B cell (primary cell): Measurements from ENCODE around the gene PSD. TPM values are rescaled to one million over a fixed set of nuclear protein-coding genes. Genes with fewer than 3 reads are reported as not detected.

Experiments used
- ATAC-seq: fragments of 200-7000 bp; cut with Tn5 transposase; one replicate; pipeline ENCODE4 v1.10.0; 2021; ENCODE audit warnings: low read depth, mild to moderate bottlenecking, moderate number of reproducible peaks, moderate library complexity
- CTCF ChIA-PET: fragments of 350-600 bp; sonication (Branson Sonifier 250); formaldehyde crosslinking; loops from one replicate; lab custom pipeline; 2021; ENCODE audit warnings: antibody characterized with exemption, inconsistent platforms; lab: Charles Lee
- POLR2A ChIA-PET: fragments of 350-600 bp; sonication (Branson Sonifier 250); formaldehyde crosslinking; loops from one replicate; lab custom pipeline; 2021; ENCODE audit warnings: antibody characterized with exemption; lab: Charles Lee
- DNase-seq: peaks from one replicate; pipeline ENCODE4 v3.0.0; 2013
- H2AFZ ChIP-seq: 2 replicates; pipeline ENCODE4 v1.6.1; 2012; ENCODE audit warnings: mild to moderate bottlenecking, low read depth, low read length; ENCODE audit not compliant: insufficient read depth, poor library complexity, severe bottlenecking
- H3K27ac ChIP-seq, 2 donors: 1 replicate in 1 of 2; 2 replicates in 1 of 2; pipeline ENCODE4 v1.5.1; 2012 to 2013; ENCODE audit warnings: low read length in 2 of 2, mild to moderate bottlenecking in 2 of 2, moderate library complexity in 1 of 2
- H3K27me3 ChIP-seq, 4 experiments: fragments of 200-600 bp in 1 of 4; sonication (generic) in 1 of 4; replicated peaks in 1 of 4; 1 replicate in 2 of 4; 2 replicates in 2 of 4; pipeline versions ENCODE4 v1.6.1 to v1.7.0; 2013 to 2016; ENCODE audit warnings: low read length in 3 of 4, mild to moderate bottlenecking in 2 of 4, mixed read lengths in 1 of 4, moderate library complexity in 1 of 4; ENCODE audit not compliant: insufficient read depth in 4 of 4, control insufficient read depth in 3 of 4; ENCODE audit errors: control extremely low read depth in 1 of 4
- H3K36me3 ChIP-seq, 2 experiments: replicated peaks in 1 of 2; 1 replicate in 1 of 2; 2 replicates in 1 of 2; pipeline versions ENCODE4 v1.6.1 to v1.7.1; 2013; ENCODE audit warnings: low read length in 1 of 2; ENCODE audit not compliant: insufficient read depth in 2 of 2, control insufficient read depth in 1 of 2; ENCODE audit errors: control extremely low read depth in 1 of 2, extremely low read depth in 1 of 2
- H3K4me1 ChIP-seq, 2 donors: fragments of 200-600 bp in 1 of 2; sonication (generic) in 1 of 2; 1 replicate in 1 of 2; 2 replicates in 1 of 2; pipeline versions ENCODE4 v1.5.1 to v1.6.1; 2013 to 2017; ENCODE audit warnings: low read length in 2 of 2; ENCODE audit not compliant: control insufficient read depth in 2 of 2, insufficient read depth in 2 of 2
- H3K4me2 ChIP-seq: replicated peaks from 2 replicates; pipeline ENCODE3; 2012; ENCODE audit warnings: mild to moderate bottlenecking, low read depth, low read length; ENCODE audit not compliant: poor library complexity, severe bottlenecking
- H3K4me3 ChIP-seq, 5 experiments: fragments of 200-600 bp in 1 of 5; sonication (generic) in 1 of 5; 1 replicate in 3 of 5; 2 replicates in 2 of 5; pipeline versions ENCODE4 v1.5.1 to v1.7.0; 2011 to 2016; ENCODE audit warnings: low read length in 4 of 5, mild to moderate bottlenecking in 4 of 5, low read depth in 2 of 5, control low read depth in 1 of 5, moderate library complexity in 1 of 5; ENCODE audit not compliant: insufficient read depth in 1 of 5; ENCODE audit errors: control extremely low read depth in 1 of 5, extremely low read depth in 1 of 5
- H3K79me2 ChIP-seq: fragments of 200-600 bp; sonication (generic); one replicate; pipeline ENCODE4 v1.6.0; 2016; ENCODE audit warnings: low read length; ENCODE audit not compliant: control insufficient read depth, insufficient read depth
- H3K9ac ChIP-seq: fragments of 200-600 bp; sonication (generic); 2 replicates; pipeline ENCODE4 v1.6.1; 2017; ENCODE audit warnings: mild to moderate bottlenecking, low read length, moderate library complexity
- H3K9me3 ChIP-seq, 3 donors: one replicate each; pipeline versions ENCODE4 v1.6.1 to v1.7.1; 2013; ENCODE audit warnings: low read length in 2 of 3; ENCODE audit not compliant: control insufficient read depth in 2 of 3, insufficient read depth in 1 of 3; ENCODE audit errors: control extremely low read depth in 1 of 3
- H4K20me1 ChIP-seq: 2 replicates; pipeline ENCODE4 v1.6.0; 2012; ENCODE audit warnings: mild to moderate bottlenecking, low read length; ENCODE audit not compliant: insufficient read depth, control insufficient read depth, poor library complexity, severe bottlenecking
- H3K27ac Mint-ChIP-seq: one replicate; pipeline ENCODE4 v1.8.0; 2021; ENCODE audit warnings: mixed read lengths
- H3K27me3 Mint-ChIP-seq: one replicate; pipeline ENCODE4 v1.8.0; 2021; ENCODE audit warnings: mixed read lengths
- H3K4me1 Mint-ChIP-seq: one replicate; pipeline ENCODE4 v1.8.0; 2021; ENCODE audit warnings: mixed read lengths
- H3K4me3 Mint-ChIP-seq: one replicate; pipeline ENCODE4 v1.8.0; 2021; ENCODE audit warnings: mixed read lengths
- H3K9me3 Mint-ChIP-seq: one replicate; pipeline ENCODE4 v1.8.0; 2022; ENCODE audit warnings: mixed read lengths; ENCODE audit not compliant: insufficient read depth
- CTCF ChIP-seq: fragments of 200-600 bp; IDR thresholded peaks from one replicate; pipeline ENCODE4 v1.8.0; 2022; ENCODE audit warnings: antibody characterized with exemption, mild to moderate bottlenecking
- EZH2 ChIP-seq: IDR thresholded peaks from 2 replicates; pipeline ENCODE4 v1.6.1; 2012; ENCODE audit warnings: borderline replicate concordance, low read depth, mild to moderate bottlenecking, moderate library complexity, low read length; ENCODE audit not compliant: insufficient read depth, poor library complexity, severe bottlenecking
- WGBS: methylation state at CpG from one replicate; pipeline ENCODE4 v1.1.5; 2013; ENCODE audit warnings: missing lambda C conversion rate; ENCODE audit not compliant: insufficient coverage; 5-methylcytosine and 5-hydroxymethylcytosine counted together
- intact Hi-C: fragments of 100-400 bp; cut with micrococcal nuclease; formaldehyde crosslinking; loops from one replicate; pipeline ENCODE4 v1.10.0; 2022
- polyA plus RNA-seq: library from polyadenylated mRNA; depleted of rRNA; stranded (reverse); fragments of >200 nt; gene quantifications from 2 replicates; pipeline ENCODE4 v1.2.3, GENCODE V29; 2012
- total RNA-seq, 2 donors: library from RNA; stranded (reverse); fragments of 120-200 nt in 1 of 2; gene quantifications; 1 replicate in 1 of 2; 2 replicates in 1 of 2; pipeline versions ENCODE4 v1.2.3 to v1.2.4, GENCODE V29; 2013 to 2022

The PSD gene
- total and polyA plus RNA-seq, 2 donors (not counting 1 experiment from before 2014, with no cell fraction given), result 0.52 to 0.81 TPM

DNA sequence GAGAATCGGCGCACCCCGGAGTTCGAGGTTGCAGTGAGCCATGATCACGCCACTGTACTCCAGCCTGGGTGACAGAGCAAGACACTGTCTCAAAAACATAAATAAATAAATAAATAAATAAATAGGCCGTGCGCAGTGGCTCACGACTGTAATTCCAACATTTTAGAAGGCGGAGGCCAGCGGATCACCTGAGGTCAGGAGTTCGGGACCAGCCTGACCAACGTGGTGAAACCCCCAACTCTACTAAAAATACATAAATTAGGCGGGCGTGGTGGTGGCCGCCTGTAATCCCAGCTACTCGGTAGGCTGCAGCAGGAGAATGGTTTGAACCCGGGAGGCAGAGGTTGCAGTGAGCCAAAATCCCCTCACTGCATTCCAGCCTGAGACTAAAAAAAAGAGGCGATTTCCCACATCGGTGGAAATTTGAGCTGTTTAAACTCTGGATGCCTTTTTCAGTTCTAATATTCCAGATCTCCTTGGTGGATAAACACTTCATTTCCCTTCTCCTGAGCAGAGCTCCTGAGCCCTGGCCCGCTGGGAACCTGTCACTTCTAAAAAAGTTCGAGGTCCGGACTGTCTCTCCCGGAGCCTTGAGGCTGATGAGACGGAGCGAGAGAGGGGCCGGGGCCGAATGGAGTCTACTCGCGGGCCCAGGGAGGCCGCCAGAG, 25.0 kb downstream of the PSD start:
- POLR2A ChIA-PET, result interaction anchor here (0.6 to 3.7 kb wide), 12 partner anchors 8 to 275 kb away, joined by 3 to 38 read pairs (median 4); partner anchors contain the start of genes C10orf95, CUEDC2 and FBXL15
- H3K4me2 ChIP-seq, result peak overlapping the region; percentile 99
- WGBS, result 9% methylated on average over 18 of the region's 30 CpGs
- peaks cover 37% of the 10 kb centered on the region for H3K4me1 Mint-ChIP-seq
- ATAC-seq (no peak), DNase-seq (no peak)
- no peaks in the 10 kb centered on the region for H3K9me3 ChIP-seq
- H3K4me1 ChIP-seq, result peaks cover 28 to 37% of the 10 kb centered on the region in 2 donors
- no peaks in the 10 kb centered on the region for H3K9me3 Mint-ChIP-seq
- peak overlapping the region; percentile 39 to 100 (median 99) for H3K4me3 ChIP-seq
- peak overlapping the region; percentile 96 for H3K9ac ChIP-seq
- peaks cover 0 to 22% of the 10 kb centered on the region in 2 experiments for H3K36me3 ChIP-seq
- H3K27ac Mint-ChIP-seq, result peak overlapping the region; percentile 99
- H3K27ac ChIP-seq, result peak overlapping the region; percentile 98 to 100
- intact Hi-C loops, result loop anchor here (1.0 to 2.0 kb wide), 8 partner anchors 28 to 190 kb away; partner anchors contain the start of genes GBF1 and SUFU
- no peaks in the 10 kb centered on the region for H3K27me3 ChIP-seq
- TF ChIP-seq EZH2, result no peak
- peak; percentile 93 for TF ChIP-seq CTCF
- peak overlapping the region; percentile 95 for H3K4me3 Mint-ChIP-seq
- no peak overlapping the region for H2AFZ ChIP-seq
- CTCF ChIA-PET, result interaction anchor here (0.6 to 8.8 kb wide), 21 partner anchors 9 to 283 kb away, joined by 3 to 108 read pairs (median 5); partner anchors contain the start of genes ACTR1A, C10orf95 and FBXL15
- H3K79me2 ChIP-seq, result peaks cover 41% of the 10 kb centered on the region
- H3K27me3 Mint-ChIP-seq, result no peaks in the 10 kb centered on the region
- H4K20me1 ChIP-seq, result peaks cover 35% of the 10 kb centered on the region

- POLR2A ChIA-PET, result no interaction called here
- Histone ChIP-seq H4K20me1 (peaks cover 24% of the 10 kb centered on the region), H3K4me3 (no peak overlapping the region), H3K4me1 (peaks cover 16 to 25% of the 10 kb centered on the region in 2 donors), H3K4me2 (no peak overlapping the region), H3K79me2 (peaks cover 30% of the 10 kb centered on the region), H3K9ac (no peak overlapping the region), H3K27ac (no peak overlapping the region), H3K36me3 (peaks cover 0 to 9% of the 10 kb centered on the region in 2 experiments), H2AFZ (no peak overlapping the region), H3K9me3 (no peaks in the 10 kb centered on the region), H3K27me3 (no peaks in the 10 kb centered on the region)
- intact Hi-C loops, result no loop called here
- no peak for TF ChIP-seq CTCF
- no peak for TF ChIP-seq EZH2
- no peaks in the 10 kb centered on the region for H3K9me3 Mint-ChIP-seq
- no peak for DNase-seq
- no peak overlapping the region for H3K4me3 Mint-ChIP-seq
- peaks cover 24% of the 10 kb centered on the region for H3K4me1 Mint-ChIP-seq
- no peak overlapping the region for H3K27ac Mint-ChIP-seq
- 96% methylated on average over 5 of the region's 5 CpGs for WGBS
- H3K27me3 Mint-ChIP-seq, result no peaks in the 10 kb centered on the region
- no peak for ATAC-seq
- CTCF ChIA-PET, result interaction anchor here (0.6 to 8.8 kb wide), 8 partner anchors 11 to 191 kb away, joined by 3 to 108 read pairs (median 12); partner anchors contain the start of genes ACTR1A and FBXL15
Observed at GRCh38 chr10:102392306-102392705, 26.3 kb downstream of the PSD start.
